ENCODE measurements around the gene ABCB4.
"Not testable (repeated sequence)": the region's sequence is repeated elsewhere in the genome, so short reads cannot be mapped to it uniquely, and the experiment has no call there.

Gene ABCB4

DNA sequence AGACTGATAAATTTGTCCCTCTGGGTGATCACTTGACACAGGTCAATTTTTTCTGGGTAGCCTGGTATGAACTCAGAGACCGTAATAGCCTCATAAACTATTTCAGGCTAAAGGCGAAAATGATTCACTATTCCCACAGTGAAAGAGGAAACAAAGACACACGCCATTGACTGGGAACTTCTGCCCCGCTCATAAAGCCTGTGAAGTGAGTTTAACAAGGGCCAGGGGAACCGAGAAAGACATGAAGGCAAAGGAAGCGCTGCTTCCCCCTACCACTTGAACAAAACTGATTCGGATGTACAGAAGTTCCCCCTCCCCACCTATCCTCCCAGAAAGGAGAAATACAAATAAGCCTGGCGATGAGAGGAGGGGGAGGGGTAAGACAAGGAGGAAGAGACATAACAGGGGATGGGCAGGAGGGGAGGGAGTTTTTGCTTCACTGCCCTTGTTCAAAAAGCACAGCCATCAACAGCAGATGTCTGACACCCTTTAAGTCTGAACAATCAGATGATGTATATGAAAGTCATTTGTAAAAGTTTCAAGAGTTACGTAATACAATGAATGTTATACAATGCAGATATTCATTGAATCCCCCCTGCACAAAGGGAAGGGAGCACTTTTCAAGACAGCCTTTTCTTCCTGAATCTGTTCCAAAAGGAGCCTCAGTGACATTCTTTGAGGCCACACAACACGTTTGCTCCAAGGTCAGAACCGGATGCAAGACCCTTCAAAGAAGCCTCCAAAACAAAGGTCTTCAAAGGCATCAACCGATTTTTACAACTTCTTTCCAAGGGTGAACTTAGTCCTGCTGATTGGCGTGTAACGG lies 734 bp downstream of the ABCB4 start:
- no peak for DNase-seq

DNA sequence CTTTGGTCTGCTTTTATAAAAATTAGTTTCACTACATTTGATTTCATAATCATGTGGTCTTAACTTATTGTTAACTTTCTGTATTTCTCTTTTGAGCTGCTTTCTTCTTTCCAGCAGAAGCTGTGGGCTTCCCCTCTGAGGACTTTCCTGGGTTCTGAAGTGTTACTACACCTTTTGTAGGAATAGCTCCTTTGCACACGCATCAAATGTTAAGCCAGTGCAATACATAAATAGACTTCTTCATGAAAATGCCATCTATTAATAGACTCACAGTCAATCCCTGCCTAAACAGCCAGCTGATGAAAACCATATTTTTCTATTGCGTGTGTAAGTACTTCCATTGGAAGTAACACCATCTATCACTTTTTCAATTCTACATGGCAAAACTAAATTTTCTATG lies 1.5 kb downstream of the ABCB4 start:
- DNase-seq: no peak

DNA sequence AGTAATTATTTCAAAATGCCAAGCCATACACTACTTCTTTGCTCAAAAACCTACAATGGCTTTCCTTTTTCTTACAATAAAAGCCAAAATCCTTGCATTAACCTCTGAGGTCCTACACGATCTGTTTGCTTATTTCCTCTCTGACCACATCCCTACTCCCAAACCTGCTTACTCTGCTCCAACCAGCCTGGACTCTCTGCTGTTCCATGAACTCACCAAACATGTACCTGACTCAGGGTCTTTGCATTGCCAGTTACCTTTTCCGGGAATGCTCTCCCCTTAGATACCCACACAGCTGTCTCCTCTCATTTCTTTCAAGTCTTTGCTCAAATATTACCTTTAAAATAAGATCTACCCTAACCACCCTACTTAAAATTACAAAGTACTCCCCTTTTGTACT lies 2.3 kb downstream of the ABCB4 start:
- no peak for DNase-seq

DNA sequence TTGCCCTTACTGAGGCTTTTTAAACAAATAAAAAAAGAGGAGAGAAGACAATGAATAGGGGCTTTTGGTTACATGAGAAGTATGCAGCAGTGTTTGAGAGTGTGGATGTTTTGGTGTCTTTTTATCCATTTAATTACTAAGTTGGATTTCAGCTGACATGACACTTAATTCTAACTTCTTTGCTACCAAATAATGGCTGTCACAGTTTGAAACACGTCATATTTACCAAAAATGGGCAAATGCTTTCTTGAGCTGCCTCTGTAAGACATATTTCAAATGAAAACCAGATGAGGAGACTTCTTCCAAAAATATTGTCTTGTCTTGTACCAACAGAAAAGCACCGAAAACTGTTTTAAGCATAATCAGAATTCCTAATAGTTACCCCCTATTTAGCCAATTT lies 4.0 kb downstream of the ABCB4 start:
- no peak for DNase-seq

DNA sequence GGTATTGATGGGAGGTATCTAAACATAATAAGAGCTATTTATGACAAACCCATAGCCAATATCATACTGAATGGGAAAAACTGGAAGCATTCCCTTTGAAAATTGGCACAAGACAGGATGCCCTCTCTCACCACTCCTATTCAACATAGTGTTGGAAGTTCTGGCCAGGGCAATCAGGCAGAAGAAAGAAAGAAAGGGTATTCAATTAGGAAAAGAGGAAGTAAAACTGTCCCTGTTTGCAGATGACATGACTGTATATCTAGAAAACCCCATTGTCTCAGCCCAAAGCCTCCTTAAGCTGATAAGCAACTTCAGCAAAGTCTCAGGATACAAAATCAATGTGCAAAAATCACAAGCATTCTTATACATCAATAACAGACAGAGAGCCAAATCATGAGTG lies 6.3 kb downstream of the ABCB4 start:
- not testable (repeated sequence) for DNase-seq

DNA sequence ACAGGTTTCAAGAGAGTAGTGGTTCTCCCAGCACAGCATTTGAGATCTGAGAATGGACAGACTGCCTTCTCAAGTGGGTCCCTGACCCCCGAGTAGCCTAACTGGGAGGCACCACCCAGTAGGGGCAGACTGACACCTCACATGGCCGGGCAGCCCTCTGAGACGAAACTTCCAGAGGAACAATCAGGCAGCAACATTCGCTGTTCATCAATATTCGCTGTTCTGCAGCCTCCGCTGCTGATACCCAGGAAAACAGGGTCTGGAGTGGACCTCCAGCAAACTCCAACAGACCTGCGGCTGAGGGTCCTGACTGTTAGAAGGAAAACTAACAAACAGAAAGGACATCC lies 10.0 kb downstream of the ABCB4 start:
- not testable (repeated sequence) for DNase-seq

DNA sequence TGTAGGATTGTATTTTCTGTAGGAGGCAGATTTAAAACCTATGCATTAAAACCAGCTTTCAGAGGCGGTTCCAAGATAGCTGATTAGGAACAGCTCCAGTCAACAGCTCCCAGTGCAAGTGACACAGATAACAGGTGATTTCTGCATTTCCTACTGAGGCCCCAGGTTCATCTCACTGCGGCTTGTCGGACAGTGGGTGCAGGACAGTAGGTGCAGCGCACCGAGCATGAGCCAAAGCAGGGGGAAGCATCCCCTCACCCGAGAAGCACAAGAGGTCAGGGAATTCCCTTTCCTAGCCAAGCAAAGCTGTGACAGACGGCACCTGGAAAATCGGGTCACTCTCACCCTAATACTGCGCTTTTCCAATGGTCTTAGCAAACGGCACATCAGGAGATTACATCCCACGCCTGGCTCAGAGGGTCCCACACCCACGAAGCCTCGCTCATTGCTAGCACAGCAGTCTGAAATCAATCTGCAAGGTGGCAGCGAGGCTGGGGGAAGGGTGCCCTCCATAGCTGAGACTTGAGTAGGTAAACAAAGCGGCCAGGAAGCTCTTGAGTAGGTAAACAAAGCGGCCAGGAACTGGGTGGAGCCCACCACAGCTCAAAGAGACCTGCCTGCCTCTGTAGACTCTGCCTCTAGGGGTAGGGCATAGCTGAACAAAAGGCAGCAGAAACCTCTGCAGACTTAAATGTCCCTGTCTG lies 10.5 kb downstream of the ABCB4 start:
- DNase-seq: not testable (repeated sequence)

DNA sequence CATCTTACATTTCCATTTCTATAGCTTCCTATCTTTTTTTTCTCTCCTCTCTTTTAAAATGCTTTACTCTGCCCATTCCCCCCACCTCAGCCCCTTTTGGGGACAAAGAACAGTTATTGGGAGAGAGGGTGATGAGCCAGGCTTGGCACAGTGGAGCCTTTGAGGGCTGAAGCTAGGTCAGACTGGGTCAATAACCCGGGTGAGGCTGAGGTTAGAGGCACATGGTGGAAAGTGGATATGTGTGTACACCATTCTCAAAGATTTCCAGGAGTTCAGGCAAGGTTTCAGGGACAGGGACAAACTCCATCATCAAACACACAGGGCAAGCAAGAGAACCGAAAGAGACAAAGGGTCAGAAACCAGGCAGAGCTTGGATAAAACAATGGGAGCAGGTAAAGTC lies 11.5 kb downstream of the ABCB4 start:
- DNase-seq: no peak

DNA sequence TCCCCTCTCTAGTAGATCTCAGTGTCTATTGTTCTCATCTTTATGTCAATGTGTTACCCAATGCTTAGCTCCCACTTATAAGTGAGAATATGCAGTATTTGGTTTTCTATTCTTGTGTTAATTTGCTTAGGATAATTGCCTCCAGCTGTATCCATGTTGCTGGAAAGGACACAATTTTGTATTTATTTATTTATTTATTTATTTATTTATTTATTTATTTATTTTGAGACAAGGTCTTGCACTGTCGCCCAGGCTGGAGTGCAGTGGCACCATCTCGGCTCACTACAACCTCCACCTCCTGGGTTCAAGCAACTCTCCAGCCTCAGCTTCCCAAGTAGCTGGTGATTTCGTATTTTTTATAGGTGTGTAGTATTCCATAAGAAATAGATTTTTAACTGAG lies 15.0 kb downstream of the ABCB4 start:
- DNase-seq: not testable (repeated sequence)

DNA sequence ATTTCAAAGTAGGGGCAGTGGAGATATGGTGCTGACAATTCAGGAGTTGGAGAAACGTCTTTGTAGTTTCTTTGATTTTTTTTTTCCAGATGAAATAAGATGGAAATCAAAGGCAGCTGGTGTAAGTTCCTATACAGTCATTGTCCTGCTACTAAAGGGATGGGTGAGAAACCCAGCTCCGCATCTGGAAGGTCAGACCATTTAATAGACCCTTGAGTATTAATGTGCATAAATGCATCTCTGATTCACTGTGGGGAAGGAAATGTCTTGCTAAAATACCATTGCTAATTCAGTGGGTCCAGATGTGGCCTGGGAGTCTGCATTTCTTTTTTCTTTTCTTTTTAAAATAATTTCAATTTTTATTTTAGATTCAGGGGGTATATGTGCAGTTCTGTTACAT lies 15.5 kb downstream of the ABCB4 start:
- no peak for DNase-seq

DNA sequence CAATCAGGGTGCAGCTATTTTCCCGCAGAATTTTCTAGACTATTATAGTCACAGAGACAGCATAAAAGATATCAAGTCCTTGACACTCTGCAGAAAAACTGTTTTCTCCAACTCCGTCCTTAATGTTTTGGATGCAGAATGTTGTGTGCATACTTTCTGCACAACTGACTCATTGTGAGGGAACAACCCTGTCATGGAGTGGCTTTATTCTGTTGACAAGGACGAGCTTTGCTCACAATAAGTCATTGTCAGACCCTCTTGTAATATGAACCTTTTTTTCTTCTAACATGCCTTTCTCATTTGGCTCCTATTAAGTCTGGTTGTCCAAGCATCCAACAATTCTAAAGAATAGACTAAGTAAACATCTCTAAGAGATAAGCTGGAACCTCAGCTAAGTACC lies 17.3 kb downstream of the ABCB4 start:
- DNase-seq: no peak

DNA sequence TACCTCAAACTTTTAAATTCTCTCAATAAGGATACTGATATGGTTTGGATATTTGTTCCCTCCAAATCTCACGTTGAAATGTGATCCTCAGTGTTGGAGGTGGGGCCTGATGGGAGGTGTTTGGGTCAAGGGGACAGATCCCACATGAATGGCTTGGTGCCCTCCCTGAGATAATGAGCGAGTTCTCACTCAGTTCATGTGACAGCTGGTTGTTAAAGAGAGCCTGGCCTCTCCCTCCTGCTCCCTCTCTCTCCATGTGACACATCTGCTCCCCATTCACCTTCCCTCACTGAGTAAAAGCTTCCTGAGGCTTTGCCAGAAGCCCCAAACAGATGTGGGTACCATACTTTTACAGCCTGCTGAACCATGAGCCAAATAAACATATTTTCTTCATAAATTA lies 19.2 kb downstream of the ABCB4 start:
- DNase-seq: no peak

DNA sequence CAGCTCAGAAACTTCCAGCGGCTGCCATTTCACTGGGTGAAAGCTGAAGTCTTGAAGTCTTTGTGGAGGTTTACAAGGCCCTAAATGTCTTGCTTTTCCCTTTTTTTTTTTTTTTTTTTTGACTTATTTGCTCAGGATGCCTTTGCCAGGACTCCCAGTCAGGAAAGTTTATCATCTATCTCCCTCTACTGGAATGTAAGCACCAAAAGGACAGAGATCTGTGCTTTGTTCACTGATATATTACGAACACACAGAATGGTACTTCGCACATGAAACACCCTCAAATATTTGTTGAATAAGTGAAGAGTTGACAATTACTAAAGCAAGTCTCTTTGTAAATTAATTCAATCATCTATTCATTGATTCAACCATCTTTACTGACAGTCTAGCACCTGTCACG lies 23.2 kb downstream of the ABCB4 start:
- no peak for DNase-seq

DNA sequence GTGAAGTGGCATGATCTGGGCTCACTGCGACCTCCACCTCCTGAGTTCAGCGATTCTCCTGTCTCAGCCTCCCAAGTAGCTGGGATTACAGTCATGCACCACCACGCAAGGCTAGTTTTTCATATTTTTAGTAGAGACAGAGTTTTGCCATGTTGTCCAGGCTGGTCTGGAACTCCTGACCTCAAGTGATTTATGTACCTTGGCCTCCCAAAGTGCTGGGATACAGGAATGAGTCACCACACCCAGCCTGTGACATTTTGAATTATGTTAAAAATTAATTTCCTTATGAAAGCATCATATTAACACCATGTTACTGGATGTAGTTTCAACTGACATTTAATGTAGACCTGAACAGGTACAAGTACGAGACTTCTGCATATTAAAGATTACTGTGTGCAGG lies 24.3 kb downstream of the ABCB4 start:
- no peak for DNase-seq

DNA sequence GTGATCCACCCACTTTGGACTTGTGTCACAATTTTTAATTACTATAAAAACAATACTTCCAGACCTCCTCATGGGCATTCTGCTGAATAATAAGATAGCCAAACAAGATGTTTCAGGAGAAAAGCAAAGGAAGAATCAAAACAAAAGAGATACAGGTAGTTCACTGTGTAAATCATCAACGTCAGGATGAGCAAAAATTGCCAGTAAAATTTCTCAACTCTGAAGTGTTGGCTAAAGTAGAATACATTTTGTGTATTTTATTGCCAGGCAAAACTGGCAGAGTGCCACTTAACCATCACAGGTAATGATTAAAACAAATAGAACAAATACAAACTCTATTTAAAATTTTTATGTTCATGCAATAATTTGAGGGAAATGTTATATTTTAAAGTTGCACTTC lies 24.8 kb downstream of the ABCB4 start:
- DNase-seq: no peak

DNA sequence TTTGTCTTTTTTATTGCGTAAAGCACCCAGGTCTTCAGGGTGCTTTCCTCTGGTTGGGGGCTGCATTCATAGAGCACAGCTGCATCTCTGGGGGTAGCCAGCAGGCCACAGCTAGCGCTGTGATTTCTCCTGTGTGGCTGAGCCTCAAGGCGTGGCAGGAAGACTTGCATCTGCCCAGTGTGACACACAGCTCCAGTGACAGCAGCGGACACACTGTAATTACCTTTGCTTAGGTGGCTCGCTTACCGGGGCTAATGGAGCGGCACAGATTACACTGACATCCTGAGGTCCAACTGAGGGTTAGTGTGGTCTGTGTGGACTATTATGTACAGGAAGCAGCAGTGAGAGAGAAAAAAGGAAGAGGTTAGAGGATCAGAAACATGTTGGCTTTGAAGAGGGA lies 27.1 kb downstream of the ABCB4 start:
- no peak for DNase-seq

DNA sequence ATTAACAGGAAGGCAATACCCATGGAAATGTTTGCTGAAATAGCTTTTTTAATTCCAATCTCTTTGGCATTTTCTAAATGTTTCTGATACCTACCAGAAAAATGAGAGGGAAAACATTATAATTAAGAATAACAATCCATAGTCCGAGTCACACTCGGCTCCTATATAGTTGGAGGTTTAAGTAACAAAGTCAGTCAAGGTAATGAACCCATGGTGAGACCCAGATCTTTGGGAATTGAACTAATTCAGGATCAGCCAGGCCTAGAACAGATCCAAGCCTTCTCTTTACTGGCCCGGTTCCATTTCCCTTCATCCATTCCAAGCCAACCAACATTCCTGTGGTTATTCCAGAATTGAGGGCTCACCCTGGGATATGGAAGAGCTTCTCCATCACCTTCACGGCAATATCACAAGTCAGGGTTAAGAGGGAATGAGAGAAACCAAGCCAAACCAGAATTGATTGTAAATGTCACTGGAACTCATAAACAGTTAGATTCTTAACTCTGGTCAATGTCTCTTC lies 28.3 kb downstream of the ABCB4 start:
- no peak for DNase-seq

DNA sequence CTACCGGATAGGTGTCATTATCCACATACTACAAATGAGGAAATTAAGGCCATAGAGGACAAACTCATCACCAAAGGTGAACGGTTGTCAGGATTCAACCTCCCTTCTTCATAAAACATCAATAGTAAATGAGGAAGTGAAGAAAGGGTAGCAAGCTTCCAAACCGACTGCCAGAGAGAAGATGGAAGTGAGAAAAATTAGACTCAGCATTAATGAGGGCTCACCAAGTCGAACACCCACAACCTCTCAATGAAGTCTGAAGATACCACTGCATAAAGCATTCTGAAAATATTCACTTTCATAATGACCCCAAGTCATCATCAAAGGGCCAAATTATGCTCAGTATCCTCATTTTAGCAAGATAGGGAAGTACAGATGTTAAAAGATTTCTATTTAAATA lies 29.6 kb downstream of the ABCB4 start:
- DNase-seq: no peak

DNA sequence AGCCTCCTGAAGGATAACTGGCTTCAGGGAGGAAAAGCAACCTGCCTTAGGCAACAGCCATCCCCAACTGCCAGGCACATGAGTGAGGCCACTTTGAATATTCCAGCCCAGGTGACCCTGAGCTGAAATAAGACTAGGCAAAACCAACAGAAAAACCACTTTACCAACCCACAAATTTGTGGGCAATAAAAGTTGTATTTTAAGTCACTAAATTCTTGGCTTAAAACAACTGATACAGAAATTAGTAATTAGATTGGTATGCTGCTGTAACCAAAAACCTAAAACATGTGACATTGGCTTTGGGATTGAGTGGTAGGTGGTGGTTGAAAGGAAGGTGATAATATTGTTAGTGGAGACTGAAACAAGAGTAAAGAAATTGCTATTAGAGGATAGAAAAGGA lies 39.9 kb downstream of the ABCB4 start:
- no peak for DNase-seq

DNA sequence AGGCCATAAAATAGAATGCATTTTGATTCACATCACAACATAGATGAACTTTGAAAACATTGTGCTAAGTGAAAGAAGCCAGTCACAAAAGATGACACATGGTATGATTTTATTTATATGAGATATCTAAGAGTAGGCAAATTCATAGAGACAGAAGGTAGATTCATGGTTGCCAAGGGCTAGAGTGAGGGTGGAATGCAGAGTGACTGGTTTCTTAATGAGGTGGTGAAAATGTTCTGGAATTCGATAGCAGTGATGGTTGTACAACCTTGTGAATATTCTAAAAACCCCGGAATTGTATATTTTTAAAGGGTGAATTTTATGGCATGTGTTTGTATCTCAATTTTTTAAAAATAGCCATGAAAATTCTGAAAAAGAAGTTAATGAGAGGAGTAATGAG lies 42.9 kb downstream of the ABCB4 start:
- DNase-seq: no peak

DNA sequence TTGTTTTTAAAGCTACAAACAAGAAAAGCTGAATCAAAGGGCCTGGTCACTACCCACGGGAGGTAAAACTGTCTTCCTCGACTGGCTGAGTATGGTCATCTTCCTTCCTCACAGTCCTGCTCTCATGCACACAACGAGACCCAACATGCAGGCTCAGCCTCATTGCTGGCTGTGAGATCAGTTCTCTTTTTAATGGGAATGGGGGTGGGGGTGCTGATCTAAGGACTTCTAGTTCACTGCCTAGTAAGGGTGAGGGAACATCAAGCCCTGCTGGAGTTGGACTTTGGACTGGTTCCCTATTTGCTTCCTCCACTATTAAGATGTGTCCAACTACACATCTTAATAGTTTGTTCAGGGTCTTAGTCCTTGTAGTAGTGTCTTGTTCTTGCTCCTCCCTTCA lies 48.2 kb downstream of the ABCB4 start:
- DNase-seq: no peak

DNA sequence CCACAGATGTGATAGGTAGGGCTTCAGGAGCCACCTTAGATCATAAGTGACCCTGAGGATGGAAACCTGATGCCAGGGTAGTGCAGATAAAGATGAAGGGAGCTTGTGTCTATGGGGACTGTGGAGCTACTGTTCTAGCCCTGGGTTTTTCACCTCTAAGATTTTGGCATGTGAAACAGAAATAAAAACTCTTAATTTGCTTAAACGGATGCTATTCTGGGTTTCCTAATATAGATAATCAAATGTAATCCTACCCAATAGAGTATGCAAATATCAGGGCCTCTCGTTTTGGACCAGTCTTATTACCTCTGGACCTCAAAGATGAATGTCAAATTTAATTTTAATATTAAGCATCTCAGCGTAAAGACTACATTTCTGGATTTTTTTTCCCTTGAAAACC lies 49.3 kb downstream of the ABCB4 start:
- DNase-seq: no peak

DNA sequence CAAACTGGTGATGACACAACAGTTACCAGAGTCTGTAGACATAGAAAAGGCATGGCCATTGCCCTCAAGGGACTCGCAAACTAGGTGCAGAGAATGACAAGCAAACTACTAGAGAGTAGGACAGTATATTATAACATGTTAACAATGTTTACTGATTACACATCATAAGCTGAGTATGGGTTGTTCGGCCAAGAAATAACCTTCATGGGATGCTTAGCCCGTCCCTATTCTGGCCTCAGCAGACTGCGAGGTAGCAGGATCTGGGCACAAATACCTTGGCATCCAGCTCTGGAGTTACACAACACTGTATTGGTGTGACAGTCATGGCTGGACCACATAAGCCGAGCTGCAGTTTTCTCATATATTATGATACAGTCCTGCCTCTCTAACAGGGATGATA lies 51.4 kb downstream of the ABCB4 start:
- DNase-seq: no peak

DNA sequence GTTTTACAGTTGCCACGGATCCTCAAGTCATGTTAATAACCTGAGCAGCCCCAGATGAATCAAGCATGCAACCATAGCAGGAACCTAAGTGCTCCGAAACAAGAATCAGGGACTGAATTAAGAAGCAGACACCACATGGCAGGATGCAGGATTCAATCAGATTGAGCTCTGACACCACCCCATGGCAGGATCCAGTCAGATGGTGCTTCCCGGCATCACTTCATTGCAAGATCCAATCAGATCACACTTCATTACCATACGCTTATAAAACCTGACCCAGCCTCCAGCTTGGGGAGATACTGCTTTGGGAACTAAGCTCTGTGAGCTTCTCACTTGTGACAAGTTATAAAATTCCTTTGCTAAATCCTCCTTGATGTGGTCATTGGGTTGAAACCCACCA lies 55.3 kb downstream of the ABCB4 start:
- DNase-seq: no peak
